Adipocyte (in vitro differentiated cells): ENCODE results near the gene PNKP.

ENCODE experiments used
- DNase-seq: peaks from one replicate; pipeline ENCODE4 v3.0.0-alpha.2; 2015; ENCODE audit warnings: low read depth
- H3K27me3 ChIP-seq: replicated peaks from 2 replicates; pipeline ENCODE4 v1.7.0; 2013; ENCODE audit warnings: mild to moderate bottlenecking, low read length, moderate library complexity; ENCODE audit not compliant: control insufficient read depth, insufficient read depth
- H3K36me3 ChIP-seq: 2 replicates; pipeline ENCODE4 v1.7.0; 2013; ENCODE audit warnings: low read length, mild to moderate bottlenecking, moderate library complexity; ENCODE audit not compliant: control insufficient read depth, insufficient read depth, severe bottlenecking
- H3K4me1 ChIP-seq: 2 replicates; pipeline ENCODE4 v1.7.0; 2013; ENCODE audit warnings: mild to moderate bottlenecking, low read length, moderate library complexity; ENCODE audit not compliant: control insufficient read depth, insufficient read depth
- H3K4me3 ChIP-seq: 2 replicates; pipeline ENCODE4 v1.7.0; 2013; ENCODE audit warnings: mild to moderate bottlenecking, low read length, moderate library complexity
- H3K9ac ChIP-seq: 2 replicates; pipeline ENCODE4 v1.7.0; 2013; ENCODE audit warnings: mild to moderate bottlenecking, low read length, moderate library complexity
- H3K9me3 ChIP-seq: 2 replicates; pipeline ENCODE4 v1.7.0; 2013; ENCODE audit warnings: mild to moderate bottlenecking, low read length, moderate library complexity; ENCODE audit not compliant: control insufficient read depth

The PNKP gene

GRCh38 chr19:49879243-49879963 is 12.0 kb upstream of the PNKP start:
- no peaks in the 10 kb centered on the region for H3K27me3 ChIP-seq
- no peak for DNase-seq
- no peak overlapping the region for H3K4me3 ChIP-seq
- H3K36me3 ChIP-seq = peaks cover 54% of the 10 kb centered on the region
- H3K4me1 ChIP-seq = peaks cover 21% of the 10 kb centered on the region
- H3K9me3 ChIP-seq = no peaks in the 10 kb centered on the region
- H3K9ac ChIP-seq = no peak overlapping the region

- no peaks in the 10 kb centered on the region for H3K9me3 ChIP-seq
Measured at GRCh38 chr19:49878744-49879070, 11.3 kb upstream of the PNKP start.

GRCh38 chr19:49877879-49878743 is 10.7 kb upstream of the PNKP start:
- DNase-seq = peak; percentile 100
- H3K9ac ChIP-seq = peak overlapping the region; percentile 99
- no peaks in the 10 kb centered on the region for H3K27me3 ChIP-seq
- H3K9me3 ChIP-seq = no peaks in the 10 kb centered on the region
- H3K36me3 ChIP-seq = peaks cover 47% of the 10 kb centered on the region
- peaks cover 22% of the 10 kb centered on the region for H3K4me1 ChIP-seq
- H3K4me3 ChIP-seq = peak overlapping the region; percentile 93

More at GRCh38 chr19:49878744-49879070, 11.3 kb upstream of the PNKP start:
- Histone ChIP-seq H3K4me3 (peak overlapping the region; percentile 93), H3K27me3 (no peaks in the 10 kb centered on the region), H3K9ac (peak overlapping the region; percentile 99), H3K4me1 (peaks cover 22% of the 10 kb centered on the region), H3K36me3 (peaks cover 53% of the 10 kb centered on the region)
- DNase-seq = no peak

- peaks cover 38% of the 10 kb centered on the region for H3K36me3 ChIP-seq
- no peaks in the 10 kb centered on the region for H3K27me3 ChIP-seq
- peaks cover 23% of the 10 kb centered on the region for H3K4me1 ChIP-seq
- peak; percentile 100 for DNase-seq
- peak within 1 kb of the TSS; percentile 93 for H3K4me3 ChIP-seq
- no peaks in the 10 kb centered on the region for H3K9me3 ChIP-seq
- H3K9ac ChIP-seq = peak within 1 kb of the TSS; percentile 99
Measured at GRCh38 chr19:49877020-49877878, 9.9 kb upstream of the PNKP start, which contains the start of the genes AKT1S1 and TBC1D17. TSS of gene AKT1S1 (minus strand) at chr19:49877355. CDS start at chr19:49873295, 4,060 bp downstream. TSS of gene TBC1D17 (plus strand) at chr19:49877702. CDS start at chr19:49877724, 22 bp downstream.

GRCh38 chr19:49876422-49877019 is 9.1 kb upstream of the PNKP start:
- DNase-seq = peak; percentile 99
- Histone ChIP-seq H3K36me3 (peaks cover 31% of the 10 kb centered on the region), H3K4me1 (peaks cover 26% of the 10 kb centered on the region), H3K9ac (peak overlapping the region; percentile 99), H3K4me3 (peak overlapping the region; percentile 93), H3K27me3 (no peaks in the 10 kb centered on the region), H3K9me3 (no peaks in the 10 kb centered on the region)

GRCh38 chr19:49875857-49876421 is 8.6 kb upstream of the PNKP start:
- H3K9me3 ChIP-seq = no peaks in the 10 kb centered on the region
- no peaks in the 10 kb centered on the region for H3K27me3 ChIP-seq
- peak overlapping the region; percentile 99 for H3K9ac ChIP-seq
- peaks cover 30% of the 10 kb centered on the region for H3K36me3 ChIP-seq
- peak; percentile 75 for DNase-seq
- H3K4me3 ChIP-seq = peak overlapping the region; percentile 93
- peaks cover 26% of the 10 kb centered on the region for H3K4me1 ChIP-seq

- Histone ChIP-seq H3K4me3 (peak overlapping the region; percentile 93), H3K27me3 (no peaks in the 10 kb centered on the region), H3K36me3 (peaks cover 28% of the 10 kb centered on the region), H3K4me1 (peaks cover 33% of the 10 kb centered on the region), H3K9ac (peak overlapping the region; percentile 99), H3K9me3 (no peaks in the 10 kb centered on the region)
- no peak for DNase-seq
Measured at GRCh38 chr19:49875177-49875576, 7.8 kb upstream of the PNKP start.

- H3K4me3 ChIP-seq = peak overlapping the region; percentile 93
- no peaks in the 10 kb centered on the region for H3K27me3 ChIP-seq
- H3K9ac ChIP-seq = peak overlapping the region; percentile 99
- DNase-seq = no peak
- peaks cover 37% of the 10 kb centered on the region for H3K4me1 ChIP-seq
- H3K36me3 ChIP-seq = peaks cover 25% of the 10 kb centered on the region
- H3K9me3 ChIP-seq = no peaks in the 10 kb centered on the region
Measured at GRCh38 chr19:49874503-49875157, 7.3 kb upstream of the PNKP start.

- no peak for DNase-seq
- Histone ChIP-seq H3K9me3 (no peaks in the 10 kb centered on the region), H3K4me3 (no peak overlapping the region), H3K27me3 (no peaks in the 10 kb centered on the region), H3K4me1 (peaks cover 38% of the 10 kb centered on the region), H3K9ac (peak overlapping the region; percentile 99), H3K36me3 (peaks cover 18% of the 10 kb centered on the region)
Measured at GRCh38 chr19:49873834-49874233, 6.5 kb upstream of the PNKP start.

- Histone ChIP-seq H3K9ac (peak overlapping the region; percentile 99), H3K4me3 (no peak overlapping the region), H3K36me3 (peaks cover 16% of the 10 kb centered on the region), H3K4me1 (peaks cover 39% of the 10 kb centered on the region), H3K9me3 (no peaks in the 10 kb centered on the region), H3K27me3 (no peaks in the 10 kb centered on the region)
- DNase-seq = no peak
Measured at GRCh38 chr19:49873129-49873521, 5.7 kb upstream of the PNKP start.
